ENCODE results near the gene FARP2.

Gene FARP2

DNA sequence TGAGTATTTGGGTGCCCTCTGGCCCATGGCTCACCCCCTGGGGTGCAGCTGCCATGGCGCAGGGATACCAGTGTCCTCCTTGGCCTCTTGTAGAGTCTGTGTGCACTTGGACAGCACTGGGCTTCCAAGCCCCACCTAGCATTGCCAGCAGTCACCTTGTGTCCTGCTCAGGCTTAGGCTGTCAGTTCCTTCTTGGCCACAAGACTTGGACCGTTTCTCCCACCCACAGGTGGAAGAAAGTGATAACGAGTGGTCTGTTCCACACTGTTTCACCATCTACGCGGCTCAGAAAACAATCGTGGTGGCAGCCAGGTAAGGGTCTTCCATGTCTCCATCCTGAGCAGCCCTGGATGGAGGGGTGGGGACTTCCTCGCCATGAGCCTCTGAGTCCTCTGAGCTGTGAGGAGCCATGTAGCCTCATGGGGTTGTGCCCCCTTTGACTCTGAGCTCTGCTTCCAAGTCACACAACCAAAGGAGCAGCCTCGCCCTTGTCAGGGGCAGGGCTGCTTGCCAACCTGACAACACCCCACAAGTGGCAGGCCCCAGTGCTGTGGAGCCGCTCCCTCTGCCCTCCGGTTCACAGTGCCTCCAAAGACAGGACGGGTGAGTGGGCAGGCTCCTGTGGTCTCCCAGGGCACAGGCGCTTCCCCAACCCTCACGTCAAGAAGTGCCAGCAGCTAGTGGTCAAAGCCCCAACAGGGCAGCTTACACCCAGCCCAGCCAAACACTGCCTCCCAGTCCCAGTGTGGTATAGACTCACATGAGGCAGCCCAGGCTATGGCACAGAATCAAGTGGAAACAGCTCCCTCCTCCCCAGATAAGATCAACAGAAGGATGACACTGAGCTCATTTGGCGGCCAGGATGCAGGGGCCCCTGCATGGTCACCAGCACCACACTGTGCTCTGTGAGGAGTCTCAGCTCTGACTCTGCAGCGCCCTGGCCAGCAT is 133.9 kb downstream of the FARP2 start:
- DNase-seq (ENCODE audit: low read depth in 2 of 2) = no peak

DNA sequence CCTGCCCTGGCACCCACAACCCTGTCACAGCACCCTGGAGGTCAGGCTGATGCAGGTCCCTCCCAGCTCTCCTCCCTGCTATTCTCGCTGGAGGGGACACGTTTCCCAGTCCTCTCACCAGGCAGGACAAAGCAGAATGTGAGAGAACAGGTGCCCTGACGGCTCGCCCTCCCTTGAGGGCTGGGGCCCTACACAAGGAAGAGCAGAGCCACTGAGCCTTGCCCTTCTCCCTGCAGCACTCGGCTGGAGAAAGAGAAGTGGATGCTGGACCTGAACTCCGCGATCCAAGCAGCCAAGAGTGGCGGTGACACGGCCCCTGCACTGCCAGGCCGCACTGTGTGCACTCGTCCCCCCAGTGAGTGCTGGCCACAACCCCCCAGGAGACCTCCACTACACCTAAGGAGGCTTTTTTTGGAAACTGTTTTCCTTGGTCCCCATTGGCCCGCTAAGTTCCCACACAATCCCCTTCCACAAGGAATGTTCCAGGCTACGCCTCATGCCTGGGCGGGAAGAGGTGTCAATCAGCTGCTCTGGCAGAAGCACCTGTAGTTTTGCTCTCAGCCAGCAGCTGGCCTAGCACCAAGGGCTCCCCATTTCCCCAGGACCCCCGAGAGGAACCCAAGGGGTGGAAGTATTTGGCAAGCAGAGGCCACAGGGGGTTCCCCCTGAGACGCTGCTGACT is 134.9 kb downstream of the FARP2 start:
- no peak for DNase-seq (ENCODE audit: low read depth in 2 of 2)

DNA sequence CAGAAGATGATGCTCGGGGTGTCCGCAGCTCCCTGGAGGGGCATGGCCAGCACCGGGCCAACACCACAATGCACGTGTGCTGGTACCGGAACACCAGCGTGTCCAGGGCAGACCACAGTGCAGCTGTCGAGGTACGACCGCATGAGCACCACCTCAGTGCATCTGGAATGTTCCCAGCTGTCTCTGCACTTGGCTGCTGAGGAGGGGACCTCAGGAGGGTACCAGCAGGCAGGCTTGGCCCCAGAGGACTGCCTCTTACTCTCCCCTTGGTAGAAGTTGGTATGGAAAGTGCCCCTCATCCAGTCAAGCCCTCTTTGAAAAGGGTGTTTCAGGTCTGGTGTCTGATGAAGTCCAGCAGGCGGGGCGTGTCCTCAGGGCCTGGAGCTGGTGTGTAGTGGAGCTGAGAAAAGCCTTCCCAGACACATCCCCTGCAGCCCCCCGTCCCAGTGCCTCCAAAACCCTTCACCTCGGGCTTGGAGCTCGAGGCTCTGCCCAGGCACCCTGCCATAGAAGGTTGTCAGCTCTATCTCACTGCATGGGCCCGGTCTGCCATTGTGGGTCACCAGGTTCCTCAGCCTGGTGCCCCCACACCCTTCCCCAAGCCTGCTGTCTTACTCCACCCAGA is 135.6 kb downstream of the FARP2 start:
- DNase-seq (ENCODE audit: low read depth in 2 of 2) = no peak

DNA sequence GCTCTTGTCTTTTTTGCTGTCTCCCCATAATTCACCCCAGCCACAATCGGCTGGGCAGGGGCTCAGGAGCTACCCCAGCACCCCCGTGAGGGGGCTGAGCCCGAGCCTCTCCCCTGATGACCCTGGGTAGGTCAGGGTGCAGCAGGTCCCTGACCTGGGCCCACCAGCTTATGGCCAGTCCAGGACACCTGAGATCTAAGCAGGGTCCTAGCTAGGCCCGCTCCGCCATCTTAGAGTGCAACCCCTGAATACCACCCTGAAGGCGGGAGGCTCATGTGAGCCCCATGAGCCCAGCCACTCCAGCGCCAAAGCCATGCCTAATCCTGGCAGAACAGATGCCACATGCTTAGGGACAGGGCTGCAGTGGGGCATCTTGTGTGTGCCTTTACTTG is 136.1 kb downstream of the FARP2 start:
- DNase-seq (ENCODE audit: low read depth in 2 of 2) = no peak

DNA sequence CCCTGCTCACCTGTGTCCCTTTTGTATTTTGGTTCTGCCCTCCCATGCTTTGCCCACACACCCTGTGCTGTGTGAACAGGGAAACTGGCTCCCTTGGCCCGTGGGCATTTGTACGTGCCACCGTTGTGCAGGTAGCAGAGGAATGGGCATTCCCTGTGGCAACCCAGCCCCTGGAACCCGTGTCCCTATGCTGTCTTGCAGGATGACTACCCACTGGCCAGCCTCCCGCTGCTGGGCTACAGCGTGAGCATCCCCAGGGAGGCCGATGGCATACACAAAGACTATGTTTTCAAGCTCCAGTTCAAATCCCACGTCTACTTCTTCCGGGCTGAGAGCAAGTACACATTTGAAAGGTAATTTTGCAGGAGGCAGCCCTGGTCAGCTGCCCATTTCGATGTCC is 137.0 kb downstream of the FARP2 start:
- no peak for DNase-seq (ENCODE audit: low read depth in 2 of 2)

DNA sequence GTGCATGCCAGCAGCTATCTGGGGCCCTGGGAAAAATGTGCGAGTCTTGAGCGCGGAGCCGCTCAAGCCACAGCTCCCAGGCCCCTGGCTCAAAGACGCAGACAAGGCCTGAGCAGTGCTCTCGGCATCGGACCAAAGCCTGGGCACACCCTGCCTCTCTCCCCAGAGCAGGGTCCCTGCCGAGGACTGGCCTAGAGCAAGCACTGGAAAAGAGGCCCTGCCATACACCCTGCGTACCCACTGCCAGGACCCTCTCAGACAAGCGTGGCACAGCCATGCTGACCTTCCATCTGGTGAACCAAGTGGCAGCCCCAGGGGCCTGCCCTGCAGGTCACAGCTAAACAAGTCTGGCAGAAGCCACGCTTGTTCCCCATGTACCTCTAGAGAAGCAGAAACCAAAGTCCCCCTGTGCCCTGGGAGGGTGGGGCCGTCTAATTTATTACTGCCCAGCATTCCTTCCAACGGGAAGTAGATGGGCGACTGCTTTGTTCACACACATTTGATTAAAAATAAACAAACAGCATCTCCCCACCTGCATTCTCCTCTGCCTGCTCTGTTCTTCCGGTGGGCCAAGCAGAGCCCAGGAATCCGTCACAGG is 138.3 kb downstream of the FARP2 start:
- no peak for DNase-seq (ENCODE audit: low read depth in 2 of 2)

DNA sequence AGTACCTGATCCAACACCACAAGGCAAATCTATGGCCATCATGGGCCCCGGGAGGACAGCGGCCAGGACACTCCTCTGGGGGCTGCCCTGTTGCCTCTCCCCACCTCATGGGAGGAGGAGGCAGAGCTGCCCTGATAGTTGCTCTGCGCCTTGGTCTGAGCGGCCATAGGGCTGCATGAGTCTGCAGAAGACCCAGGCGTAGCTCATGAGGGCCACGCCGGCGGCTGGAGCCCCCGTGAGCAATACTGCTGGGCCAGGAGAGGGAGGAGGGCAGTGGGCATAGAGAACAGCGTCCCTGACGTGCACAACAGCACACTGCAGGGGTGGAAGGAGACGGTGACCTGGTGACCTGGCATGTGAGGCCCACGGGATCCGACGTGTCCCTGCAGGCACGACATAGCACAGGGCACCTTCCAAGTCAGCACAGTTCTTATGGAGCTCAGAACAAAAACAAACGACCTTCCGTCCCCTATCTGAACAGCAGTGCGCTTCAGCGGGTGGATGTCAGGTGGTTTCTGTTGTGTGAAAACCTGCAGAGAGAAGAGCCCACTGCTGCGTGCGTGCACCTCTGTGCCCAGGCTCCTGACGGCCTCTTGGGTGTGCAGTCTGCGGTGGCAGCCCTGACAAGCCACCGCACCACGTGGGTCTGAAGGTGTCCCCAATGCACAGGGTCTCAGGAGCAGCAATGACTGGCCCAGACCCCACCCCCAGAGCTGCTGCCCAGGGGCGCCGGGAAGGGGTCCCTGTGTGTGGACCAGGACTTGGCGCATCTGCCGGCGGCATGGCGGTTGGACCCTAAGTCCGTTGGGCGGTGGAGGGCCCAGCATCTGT is 139.3 kb downstream of the FARP2 start:
- no peak for DNase-seq (ENCODE audit: low read depth in 2 of 2)

DNA sequence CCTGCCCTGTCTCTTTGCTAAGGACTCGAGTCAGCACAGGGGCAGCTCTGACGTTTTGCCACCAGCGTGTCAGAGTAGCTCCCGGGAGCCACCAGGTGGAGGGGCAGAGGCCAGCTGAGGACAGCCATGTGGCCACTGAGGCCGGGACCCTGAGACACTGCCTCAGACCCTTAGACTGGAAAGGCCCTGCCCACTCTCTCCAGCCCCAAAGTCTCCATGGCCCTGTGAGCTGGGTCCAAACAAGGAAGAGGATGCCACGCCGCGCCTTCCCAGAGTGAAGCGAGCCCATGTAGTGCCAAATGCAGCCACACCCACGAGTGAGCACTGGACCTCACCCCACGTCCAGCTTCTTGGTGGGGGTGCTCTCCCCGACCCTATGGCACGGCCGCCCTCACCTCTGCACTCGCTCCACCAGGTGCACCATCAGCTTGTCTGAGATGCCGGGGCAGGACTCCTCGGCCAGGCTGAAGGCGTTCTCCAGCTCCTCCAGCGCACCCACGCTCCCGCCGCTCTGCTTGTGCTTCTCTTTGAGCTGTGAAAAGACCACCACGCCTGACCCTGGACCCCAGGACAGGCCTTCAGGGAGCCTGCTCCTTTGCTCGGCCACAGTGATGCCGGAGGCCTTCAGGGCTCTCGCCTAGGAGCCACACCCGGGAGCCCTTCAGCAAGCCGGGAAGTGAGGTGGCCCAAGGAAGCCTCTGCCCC is 140.1 kb downstream of the FARP2 start:
- DNase-seq (ENCODE audit: low read depth in 2 of 2) = no peak

DNA sequence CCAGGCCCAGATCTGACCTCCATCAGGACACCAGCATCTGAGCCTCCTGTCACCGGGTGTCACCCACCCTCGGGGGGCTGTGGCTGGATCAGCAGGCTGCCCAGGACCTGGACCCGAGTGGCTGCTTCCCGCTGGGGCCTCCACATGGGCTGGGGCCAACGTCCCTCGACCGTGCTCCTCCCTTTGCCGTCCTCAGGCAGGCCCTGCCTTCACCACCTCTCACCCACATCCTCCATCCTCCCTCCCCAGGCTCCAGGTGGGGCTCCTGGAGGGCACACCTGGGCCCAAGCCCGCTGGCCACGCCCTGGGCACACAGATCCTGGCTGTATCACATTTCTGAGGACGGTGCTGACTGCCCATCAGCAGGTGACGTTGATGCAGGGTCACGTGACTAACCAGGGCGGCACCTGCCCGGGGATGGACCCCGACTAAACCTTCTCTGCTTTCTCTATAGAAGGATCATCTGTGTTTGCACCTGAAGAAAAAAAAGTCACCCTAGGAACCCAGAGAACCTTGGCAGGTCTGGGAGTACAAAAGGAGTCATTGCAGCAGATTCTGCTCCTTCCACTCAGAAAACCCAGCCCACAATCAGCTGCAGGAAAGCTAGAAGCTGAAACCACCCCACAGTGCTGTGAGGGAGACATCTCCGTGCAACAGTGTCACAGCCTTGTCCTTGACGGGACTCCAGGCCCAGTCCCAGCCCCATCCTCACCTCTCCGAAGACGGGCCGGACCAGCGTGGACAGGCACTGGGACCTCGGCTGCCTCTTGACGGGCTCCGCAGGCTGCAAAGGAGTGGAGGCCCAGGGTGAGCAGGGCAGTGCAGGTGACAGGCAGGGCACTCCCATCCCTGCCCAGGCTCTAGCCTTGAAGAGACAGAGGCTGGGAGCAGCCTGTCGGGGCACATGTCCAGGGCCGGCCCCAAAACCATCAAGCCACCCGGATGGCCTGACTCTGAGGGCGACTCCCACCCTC is 141.1 kb downstream of the FARP2 start:
- DNase-seq (ENCODE audit: low read depth in 2 of 2) = no peak

DNA sequence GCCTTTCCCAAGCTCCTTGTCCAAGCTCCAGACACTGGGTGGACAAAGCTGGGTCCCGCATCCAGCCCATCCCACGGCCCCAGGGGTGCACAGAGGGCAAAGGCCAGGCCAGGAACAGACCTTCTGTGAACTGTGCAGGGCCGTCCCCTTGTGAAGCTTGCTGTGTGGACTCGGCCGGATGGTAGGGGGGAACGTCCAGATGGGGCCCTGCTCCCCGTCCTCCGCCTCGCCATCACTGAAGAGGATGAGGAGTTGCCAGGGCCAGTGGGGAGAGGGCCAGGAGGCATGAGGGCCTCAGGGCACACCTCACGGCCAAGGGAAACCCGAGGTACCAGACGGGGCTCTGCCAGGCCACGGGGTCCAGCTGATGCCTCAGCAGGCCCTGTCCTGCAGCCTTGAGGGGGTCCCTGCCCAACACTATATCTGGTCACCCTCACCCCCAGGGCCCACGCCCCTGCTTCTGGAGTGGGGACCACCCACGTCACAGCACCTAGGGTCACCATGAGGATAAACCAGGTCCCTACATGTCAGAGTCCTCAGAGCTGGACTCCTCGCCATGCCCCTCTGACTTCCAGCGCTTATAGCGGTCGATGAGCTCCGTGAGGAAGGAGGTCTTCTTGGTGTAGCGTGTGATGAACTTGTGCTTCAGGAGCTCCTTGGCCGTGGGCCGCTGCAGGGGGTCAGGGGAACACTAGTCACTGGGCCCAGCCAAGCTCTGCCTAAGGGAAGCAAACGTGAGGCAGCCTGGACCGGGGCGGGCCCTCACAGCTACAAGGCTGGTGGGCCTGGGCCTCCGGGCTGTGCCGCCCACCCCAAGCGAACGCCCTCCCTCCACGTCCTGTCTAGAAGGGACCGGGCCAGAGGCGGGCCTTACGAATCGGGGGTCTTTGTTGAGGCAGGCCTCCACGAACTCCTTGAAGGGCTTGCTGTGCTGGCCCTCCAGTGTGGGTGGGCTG is 142.3 kb downstream of the FARP2 start:
- DNase-seq (ENCODE audit: low read depth in 2 of 2) = no peak

DNA sequence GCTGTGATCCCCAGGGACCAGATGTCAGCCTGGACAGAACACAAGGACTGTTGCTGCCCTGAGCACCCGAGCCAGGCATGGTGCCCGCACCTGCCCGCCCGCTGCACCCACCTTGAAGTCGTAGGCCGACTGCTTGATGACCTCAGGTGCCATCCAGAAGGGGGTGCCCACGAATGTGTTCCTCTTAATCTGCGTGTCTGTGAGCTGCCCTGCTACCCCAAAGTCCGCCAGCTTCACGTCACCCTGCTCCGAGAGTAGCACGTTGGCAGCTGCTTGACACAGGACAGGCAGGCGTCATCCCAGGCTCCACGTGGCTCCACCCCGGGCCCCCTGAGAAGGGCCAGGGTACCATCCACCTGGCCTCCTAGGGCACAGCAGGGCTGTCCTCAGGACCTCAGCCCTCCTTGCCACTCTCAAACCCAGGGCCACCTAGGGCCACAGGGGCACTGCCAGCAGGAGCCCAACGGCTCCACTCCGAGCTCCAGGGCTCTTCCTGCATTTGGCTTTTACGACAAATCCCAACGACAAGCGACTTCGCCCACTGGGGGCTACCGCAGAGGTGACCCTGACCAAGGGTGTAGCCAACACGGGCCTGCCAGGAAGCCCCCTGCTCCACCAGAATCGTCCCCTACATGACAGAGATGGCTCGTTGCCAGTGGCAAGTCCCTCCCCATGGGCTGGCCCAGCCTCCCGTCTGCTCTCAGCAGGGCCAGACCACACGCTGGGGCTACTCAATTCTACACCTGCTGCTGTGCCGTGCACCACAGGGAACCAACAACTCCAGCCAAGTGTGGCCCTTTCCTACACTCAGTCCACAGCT is 143.3 kb downstream of the FARP2 start:
- DNase-seq (ENCODE audit: low read depth in 2 of 2) = no peak

DNA sequence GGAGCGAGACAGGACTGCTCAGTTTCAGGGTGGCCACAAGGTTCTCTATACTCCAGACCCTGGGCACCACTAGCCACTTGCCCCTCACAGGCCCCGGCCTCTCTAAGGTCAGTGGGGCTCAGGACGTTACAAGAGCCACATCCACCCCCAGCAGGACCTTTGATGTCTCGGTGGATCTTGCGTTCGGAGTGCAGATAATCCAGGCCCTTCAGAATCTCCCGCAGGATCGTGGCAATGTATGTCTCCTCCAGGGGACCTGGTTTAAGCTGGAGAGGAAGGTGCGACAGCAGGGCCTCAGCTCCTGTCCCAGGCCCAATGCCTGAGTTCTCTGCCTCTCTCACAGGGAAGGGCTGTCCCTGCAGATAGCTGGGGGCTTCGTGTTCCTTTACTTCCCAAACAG is 143.9 kb downstream of the FARP2 start:
- DNase-seq (ENCODE audit: low read depth in 2 of 2) = no peak

DNA sequence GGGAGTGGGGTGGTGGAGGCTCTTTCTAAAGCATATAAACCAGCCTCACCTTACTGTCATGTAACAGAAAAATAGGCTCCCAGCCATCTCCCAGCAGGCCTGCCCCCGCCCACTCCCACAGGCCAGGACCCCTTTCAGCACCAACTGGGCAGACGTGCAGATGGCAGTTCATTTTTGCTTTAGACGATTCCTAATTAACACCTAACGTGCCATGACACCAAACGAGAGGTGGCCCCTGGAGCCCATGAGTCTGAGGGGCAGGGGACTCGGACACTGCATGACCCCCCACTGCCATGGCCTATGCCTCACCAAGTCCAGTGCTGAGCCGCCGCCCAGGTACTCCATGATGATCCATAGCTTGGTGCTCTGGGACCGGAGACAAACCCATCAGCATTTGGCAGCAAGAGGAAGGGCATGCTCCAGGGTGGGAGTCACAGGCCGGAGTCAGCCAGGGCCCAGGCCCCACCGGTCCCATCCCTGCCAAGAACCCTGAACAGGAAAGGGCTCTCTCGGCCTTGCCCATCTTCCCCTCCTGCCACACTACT is 144.4 kb downstream of the FARP2 start:
- no peak for DNase-seq (ENCODE audit: low read depth in 2 of 2)

DNA sequence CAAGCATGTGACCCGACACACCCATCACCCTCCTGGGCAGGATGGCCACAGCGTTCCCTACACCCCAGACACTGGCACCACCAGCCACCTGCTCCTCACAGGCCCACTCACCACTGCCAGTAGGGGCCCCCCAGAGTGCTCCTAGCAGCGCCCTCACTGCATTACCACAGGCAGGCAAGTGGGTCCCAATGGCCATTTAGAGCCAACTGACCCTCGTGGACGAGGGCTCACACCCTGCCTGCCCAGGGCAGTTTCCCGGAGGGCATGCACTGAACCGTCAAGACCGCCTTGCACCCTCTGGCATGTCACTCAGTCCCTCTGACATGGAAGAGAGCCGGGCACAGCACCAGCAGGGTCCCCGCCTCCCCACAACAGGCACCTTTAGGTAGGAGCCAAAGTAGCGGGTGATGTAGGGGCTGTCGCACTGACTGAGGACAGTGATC is 145.0 kb downstream of the FARP2 start:
- DNase-seq (ENCODE audit: low read depth in 2 of 2) = no peak

DNA sequence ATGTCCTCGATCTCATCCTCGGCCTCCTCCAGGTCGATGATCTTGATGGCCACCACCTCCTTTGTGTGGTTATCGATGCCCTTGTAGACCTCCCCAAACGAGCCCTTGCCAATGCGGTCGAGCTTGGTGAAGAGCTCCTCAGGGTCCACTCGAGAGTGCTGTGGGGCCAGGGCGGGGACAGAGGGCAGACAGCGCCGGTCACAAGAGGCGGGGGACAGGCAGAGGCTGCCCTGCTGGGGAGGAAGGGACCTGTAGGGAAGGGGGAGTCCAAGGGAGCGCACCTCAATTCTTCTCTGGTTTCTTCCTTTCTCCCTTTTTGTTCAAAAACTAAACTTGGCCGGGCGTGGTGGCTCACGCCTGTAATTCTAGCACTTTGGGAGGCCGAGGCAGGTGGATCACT is 145.5 kb downstream of the FARP2 start:
- DNase-seq (ENCODE audit: low read depth in 2 of 2) = no peak

DNA sequence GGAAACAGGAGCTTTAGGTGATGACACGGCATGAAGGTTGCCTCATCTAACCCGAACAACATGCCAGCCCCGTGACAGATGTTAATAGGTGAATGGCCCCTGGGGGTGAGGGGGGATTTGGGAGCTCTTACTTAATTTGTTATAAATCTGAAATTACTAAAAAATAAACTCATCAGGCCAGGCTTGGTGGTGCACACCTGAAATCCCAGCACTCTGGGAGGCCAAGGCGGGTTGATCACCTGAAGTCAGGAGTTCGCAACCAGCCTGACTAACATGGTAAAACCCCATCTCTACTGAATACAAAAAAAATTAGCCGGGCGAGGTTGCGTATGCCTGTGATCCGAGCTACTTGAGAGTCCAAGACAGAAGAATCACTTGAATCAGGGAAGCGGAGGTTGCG is 146.2 kb downstream of the FARP2 start:
- no peak for DNase-seq (ENCODE audit: low read depth in 2 of 2)

DNA sequence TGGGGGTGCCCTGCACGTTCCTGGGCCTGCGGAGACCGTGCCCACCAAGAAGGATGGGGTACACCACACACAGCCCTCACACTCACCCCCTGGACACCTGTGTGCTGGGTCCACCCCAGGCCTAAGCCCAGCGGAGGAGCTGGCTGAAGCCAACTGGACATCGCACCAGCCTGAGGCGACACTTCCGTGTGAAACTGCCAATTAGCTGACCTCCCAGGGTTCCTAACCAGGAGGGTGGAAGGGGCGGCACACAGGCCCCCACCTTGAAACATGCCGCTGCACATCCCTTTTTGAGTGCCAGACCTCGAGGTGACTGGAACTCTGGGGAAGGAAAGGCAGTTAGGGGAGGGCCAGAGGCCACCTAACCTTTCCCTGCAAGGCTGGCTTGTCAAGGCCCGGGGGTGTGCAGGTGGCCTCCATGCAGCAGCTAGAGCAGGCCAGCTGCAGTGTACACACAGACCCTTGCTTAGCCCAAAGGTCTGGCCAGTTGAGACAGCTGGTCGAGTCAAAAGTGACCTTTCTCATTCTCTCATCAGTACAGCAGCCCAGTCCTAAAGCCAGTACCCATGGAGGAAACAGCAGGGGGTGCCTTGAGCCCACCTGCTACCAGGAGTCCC is 147.8 kb downstream of the FARP2 start:
- DNase-seq (ENCODE audit: low read depth in 2 of 2) = no peak

All from fibroblast of skin of left biceps (primary cell).